Measurements from ENCODE around the gene SDK1. TPM values are rescaled to one million over a fixed set of nuclear protein-coding genes. Genes with fewer than 3 reads are reported as not detected.

SDK1 gene
- polyA plus RNA-seq, 2 of the 4 experiments (the other 2 are of a cell fraction), result 0.12 to 0.28 TPM

GRCh38 chr7:3540456-3541220 is 239.6 kb downstream of the SDK1 start:
- Histone ChIP-seq H3K4me3 (no peak overlapping the region), H3K4me2 (no peak overlapping the region), H3K4me1 (no peaks in the 10 kb centered on the region), H3K9me3 (no peaks in the 10 kb centered on the region), H3K27ac (no peak overlapping the region)
- 32% methylated on average over 5 of the region's 5 CpGs for WGBS (ENCODE audit: missing lambda C conversion rate)
- TF ChIP-seq CHD4 (IDR thresholded peaks at IDR 0.05; ENCODE audit: borderline replicate concordance), result no peak
- TF ChIP-seq FOSB (CRISPR knock-in tag; IDR thresholded peaks at IDR 0.05), result no peak
- TF ChIP-seq CBX2 (IDR thresholded peaks at IDR 0.05; ENCODE audit: borderline replicate concordance, low read depth), result no peak
- ChIA-PET CTCF (no interaction called here), POLR2A (no interaction called here)
- FAIRE-seq, result no peak
- ATAC-seq, result no peak
- DNase-seq (ENCODE audit: low read depth in 1 of 2, low spot score in 1 of 2), result no peak

- H3K9me3 ChIP-seq, result no peaks in the 10 kb centered on the region
- FAIRE-seq (no peak), ATAC-seq (no peak), DNase-seq (ENCODE audit: low read depth in 1 of 2, low spot score in 1 of 2) (no peak)
- no peak overlapping the region for H3K4me3 ChIP-seq
- ChIA-PET POLR2A (no interaction called here), CTCF (no interaction called here)
- H3K4me2 ChIP-seq, result no peak overlapping the region
- TF ChIP-seq MYC (IDR thresholded peaks at IDR 0.05; ENCODE audit: borderline replicate concordance, low read length), result no peak
- TF ChIP-seq, protein P1, sequence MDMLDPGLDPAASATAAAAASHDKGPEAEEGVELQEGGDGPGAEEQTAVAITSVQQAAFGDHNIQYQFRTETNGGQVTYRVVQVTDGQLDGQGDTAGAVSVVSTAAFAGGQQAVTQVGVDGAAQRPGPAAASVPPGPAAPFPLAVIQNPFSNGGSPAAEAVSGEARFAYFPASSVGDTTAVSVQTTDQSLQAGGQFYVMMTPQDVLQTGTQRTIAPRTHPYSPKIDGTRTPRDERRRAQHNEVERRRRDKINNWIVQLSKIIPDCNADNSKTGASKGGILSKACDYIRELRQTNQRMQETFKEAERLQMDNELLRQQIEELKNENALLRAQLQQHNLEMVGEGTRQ (IDR thresholded peaks at IDR 0.05), result no peak
- TF ChIP-seq FOSB (CRISPR knock-in tag; IDR thresholded peaks at IDR 0.05), result no peak
- no peak for TF ChIP-seq CEBPB (IDR thresholded peaks at IDR 0.05)
- TF ChIP-seq CHD4 (IDR thresholded peaks at IDR 0.05; ENCODE audit: borderline replicate concordance), result no peak
- TF ChIP-seq ZSCAN20 (CRISPR knock-in tag; IDR thresholded peaks at IDR 0.05), result no peak
- TF ChIP-seq, protein P2, sequence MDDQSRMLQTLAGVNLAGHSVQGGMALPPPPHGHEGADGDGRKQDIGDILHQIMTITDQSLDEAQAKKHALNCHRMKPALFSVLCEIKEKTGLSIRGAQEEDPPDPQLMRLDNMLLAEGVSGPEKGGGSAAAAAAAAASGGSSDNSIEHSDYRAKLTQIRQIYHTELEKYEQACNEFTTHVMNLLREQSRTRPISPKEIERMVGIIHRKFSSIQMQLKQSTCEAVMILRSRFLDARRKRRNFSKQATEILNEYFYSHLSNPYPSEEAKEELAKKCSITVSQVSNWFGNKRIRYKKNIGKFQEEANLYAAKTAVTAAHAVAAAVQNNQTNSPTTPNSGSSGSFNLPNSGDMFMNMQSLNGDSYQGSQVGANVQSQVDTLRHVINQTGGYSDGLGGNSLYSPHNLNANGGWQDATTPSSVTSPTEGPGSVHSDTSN (IDR thresholded peaks at IDR 0.05), result no peak
- TF ChIP-seq HMGXB4 (CRISPR knock-in tag; IDR thresholded peaks at IDR 0.05; ENCODE audit: borderline replicate concordance), result no peak
- TF ChIP-seq RARB (CRISPR knock-in tag; IDR thresholded peaks at IDR 0.05), result no peak
- no peak for TF ChIP-seq HDAC2 (IDR thresholded peaks at IDR 0.05)
- TF ChIP-seq KDM5A (IDR thresholded peaks at IDR 0.05), result no peak
- TF ChIP-seq, protein P3, sequence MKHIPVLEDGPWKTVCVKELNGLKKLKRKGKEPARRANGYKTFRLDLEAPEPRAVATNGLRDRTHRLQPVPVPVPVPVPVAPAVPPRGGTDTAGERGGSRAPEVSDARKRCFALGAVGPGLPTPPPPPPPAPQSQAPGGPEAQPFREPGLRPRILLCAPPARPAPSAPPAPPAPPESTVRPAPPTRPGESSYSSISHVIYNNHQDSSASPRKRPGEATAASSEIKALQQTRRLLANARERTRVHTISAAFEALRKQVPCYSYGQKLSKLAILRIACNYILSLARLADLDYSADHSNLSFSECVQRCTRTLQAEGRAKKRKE (CRISPR knock-in tag; IDR thresholded peaks at IDR 0.05; ENCODE audit: low read depth), result no peak
- no peak for TF ChIP-seq RNF2 (IDR thresholded peaks at IDR 0.05; ENCODE audit: borderline replicate concordance, low read depth)
- TF ChIP-seq, protein P4, sequence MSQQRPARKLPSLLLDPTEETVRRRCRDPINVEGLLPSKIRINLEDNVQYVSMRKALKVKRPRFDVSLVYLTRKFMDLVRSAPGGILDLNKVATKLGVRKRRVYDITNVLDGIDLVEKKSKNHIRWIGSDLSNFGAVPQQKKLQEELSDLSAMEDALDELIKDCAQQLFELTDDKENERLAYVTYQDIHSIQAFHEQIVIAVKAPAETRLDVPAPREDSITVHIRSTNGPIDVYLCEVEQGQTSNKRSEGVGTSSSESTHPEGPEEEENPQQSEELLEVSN (IDR thresholded peaks at IDR 0.05; ENCODE audit: borderline replicate concordance, low read depth), result no peak
- TF ChIP-seq RAD21 (conservative IDR thresholded peaks at IDR 0.05 in 1 of 2, IDR thresholded peaks at IDR 0.05 in 1 of 2), result no peak
- TF ChIP-seq CHD2 (IDR thresholded peaks at IDR 0.05; ENCODE audit: low read length, partially characterized antibody), result no peak
- no peak overlapping the region for H3K27ac ChIP-seq
- H3K4me1 ChIP-seq, result no peaks in the 10 kb centered on the region
- WGBS (ENCODE audit: missing lambda C conversion rate), result 48% methylated on average over 5 of the region's 5 CpGs
These were observed 243.2 kb downstream of the SDK1 start for GRCh38 chr7:3544202-3544601.

Measured in A549 (cell line).